Measurements from ENCODE around the gene PLCH2.
A peak's percentile ranks its signal among the peaks of the same experiment; 100 is the strongest.

PLCH2 gene

GRCh38 chr1:2465371-2466269 lies 10.5 kb upstream of the PLCH2 start:
- no peak for ATAC-seq
- no peaks in the 10 kb centered on the region for H3K9me3 Mint-ChIP-seq
- DNase-seq (ENCODE audit: low spot score in 2 of 2) = no peak
- H3K4me1 Mint-ChIP-seq = peaks cover 20% of the 10 kb centered on the region
- H3K27ac Mint-ChIP-seq = no peak overlapping the region
- no peaks in the 10 kb centered on the region for H3K36me3 Mint-ChIP-seq
- H3K4me3 Mint-ChIP-seq = no peak overlapping the region

GRCh38 chr1:2466270-2466665 lies 9.8 kb upstream of the PLCH2 start:
- Mint-ChIP-seq H3K4me3 (no peak overlapping the region), H3K4me1 (peaks cover 20% of the 10 kb centered on the region), H3K27ac (no peak overlapping the region), H3K36me3 (no peaks in the 10 kb centered on the region), H3K9me3 (no peaks in the 10 kb centered on the region)
- no peak for ATAC-seq
- no peak for DNase-seq (ENCODE audit: low spot score in 2 of 2)

GRCh38 chr1:2466958-2467554 lies 9.0 kb upstream of the PLCH2 start:
- H3K4me3 Mint-ChIP-seq = no peak overlapping the region
- no peaks in the 10 kb centered on the region for H3K36me3 Mint-ChIP-seq
- peaks cover 20% of the 10 kb centered on the region for H3K4me1 Mint-ChIP-seq
- DNase-seq (ENCODE audit: low spot score in 2 of 2) (peak; percentile 24 to 59), ATAC-seq (peak; percentile 40)
- H3K27ac Mint-ChIP-seq = no peak overlapping the region
- no peaks in the 10 kb centered on the region for H3K9me3 Mint-ChIP-seq

- Mint-ChIP-seq H3K27ac (no peak overlapping the region), H3K36me3 (no peaks in the 10 kb centered on the region), H3K4me1 (peaks cover 20% of the 10 kb centered on the region), H3K4me3 (no peak overlapping the region), H3K9me3 (no peaks in the 10 kb centered on the region)
- DNase-seq (ENCODE audit: low spot score in 2 of 2) (peak; percentile 18 to 66), ATAC-seq (no peak)
Measured at GRCh38 chr1:2468041-2468472, 8.0 kb upstream of the PLCH2 start.

GRCh38 chr1:2468540-2468939 lies 7.5 kb upstream of the PLCH2 start:
- Mint-ChIP-seq H3K4me1 (peaks cover 20% of the 10 kb centered on the region), H3K4me3 (no peak overlapping the region), H3K36me3 (no peaks in the 10 kb centered on the region), H3K9me3 (no peaks in the 10 kb centered on the region), H3K27ac (no peak overlapping the region)
- ATAC-seq (no peak), DNase-seq (ENCODE audit: low spot score in 2 of 2) (no peak)

- ATAC-seq (no peak), DNase-seq (ENCODE audit: low spot score in 2 of 2) (no peak)
- H3K4me3 Mint-ChIP-seq = no peak overlapping the region
- no peaks in the 10 kb centered on the region for H3K36me3 Mint-ChIP-seq
- peaks cover 17% of the 10 kb centered on the region for H3K4me1 Mint-ChIP-seq
- no peaks in the 10 kb centered on the region for H3K9me3 Mint-ChIP-seq
- H3K27ac Mint-ChIP-seq = no peak overlapping the region
Measured at GRCh38 chr1:2469103-2469940, 6.8 kb upstream of the PLCH2 start.

GRCh38 chr1:2470290-2471158 lies 5.6 kb upstream of the PLCH2 start:
- DNase-seq (ENCODE audit: low spot score in 2 of 2) (no peak), ATAC-seq (no peak)
- Mint-ChIP-seq H3K4me1 (peaks cover 12% of the 10 kb centered on the region), H3K36me3 (no peaks in the 10 kb centered on the region), H3K27ac (no peak overlapping the region), H3K4me3 (no peak overlapping the region), H3K9me3 (no peaks in the 10 kb centered on the region)

- ATAC-seq (no peak), DNase-seq (ENCODE audit: low spot score in 2 of 2) (no peak)
- no peak overlapping the region for H3K27ac Mint-ChIP-seq
- no peaks in the 10 kb centered on the region for H3K36me3 Mint-ChIP-seq
- H3K4me3 Mint-ChIP-seq = no peak overlapping the region
- peaks cover 12% of the 10 kb centered on the region for H3K4me1 Mint-ChIP-seq
- H3K9me3 Mint-ChIP-seq = no peaks in the 10 kb centered on the region
Measured at GRCh38 chr1:2471159-2471471, 5.0 kb upstream of the PLCH2 start.

GRCh38 chr1:2471587-2472001 lies 4.5 kb upstream of the PLCH2 start:
- no peaks in the 10 kb centered on the region for H3K9me3 Mint-ChIP-seq
- H3K4me1 Mint-ChIP-seq = peaks cover 8% of the 10 kb centered on the region
- no peak overlapping the region for H3K27ac Mint-ChIP-seq
- no peak overlapping the region for H3K4me3 Mint-ChIP-seq
- no peak for ATAC-seq
- no peak for DNase-seq (ENCODE audit: low spot score in 2 of 2)
- no peaks in the 10 kb centered on the region for H3K36me3 Mint-ChIP-seq

GRCh38 chr1:2472109-2472508 lies 4.0 kb upstream of the PLCH2 start:
- no peaks in the 10 kb centered on the region for H3K9me3 Mint-ChIP-seq
- H3K4me1 Mint-ChIP-seq = peaks cover 6% of the 10 kb centered on the region
- DNase-seq (ENCODE audit: low spot score in 2 of 2) (no peak), ATAC-seq (no peak)
- H3K4me3 Mint-ChIP-seq = no peak overlapping the region
- H3K36me3 Mint-ChIP-seq = no peaks in the 10 kb centered on the region
- no peak overlapping the region for H3K27ac Mint-ChIP-seq

- no peak overlapping the region for H3K4me3 Mint-ChIP-seq
- DNase-seq (ENCODE audit: low spot score in 2 of 2) = no peak
- H3K4me1 Mint-ChIP-seq = peaks cover 10% of the 10 kb centered on the region
Measured at GRCh38 chr1:2472561-2473177, 3.4 kb upstream of the PLCH2 start.

GRCh38 chr1:2473198-2473597 lies 2.9 kb upstream of the PLCH2 start:
- Mint-ChIP-seq H3K27ac (no peak overlapping the region), H3K9me3 (no peaks in the 10 kb centered on the region), H3K4me1 (peaks cover 10% of the 10 kb centered on the region), H3K4me3 (no peak overlapping the region), H3K36me3 (no peaks in the 10 kb centered on the region)
- DNase-seq (ENCODE audit: low spot score in 2 of 2) (no peak), ATAC-seq (no peak)

More at GRCh38 chr1:2472561-2473177, 3.4 kb upstream of the PLCH2 start:
- no peak overlapping the region for H3K27ac Mint-ChIP-seq
- no peaks in the 10 kb centered on the region for H3K9me3 Mint-ChIP-seq
- no peaks in the 10 kb centered on the region for H3K36me3 Mint-ChIP-seq
- no peak for ATAC-seq

GRCh38 chr1:2474104-2474844 lies 1.8 kb upstream of the PLCH2 start:
- no peaks in the 10 kb centered on the region for H3K9me3 Mint-ChIP-seq
- no peak for ATAC-seq
- no peak overlapping the region for H3K27ac Mint-ChIP-seq
- peaks cover 4% of the 10 kb centered on the region for H3K4me1 Mint-ChIP-seq
- no peak for DNase-seq (ENCODE audit: low spot score in 2 of 2)
- H3K4me3 Mint-ChIP-seq = no peak overlapping the region
- no peaks in the 10 kb centered on the region for H3K36me3 Mint-ChIP-seq

GRCh38 chr1:2474933-2475371 lies 1.1 kb upstream of the PLCH2 start:
- H3K27ac Mint-ChIP-seq = peak overlapping the region; percentile 26
- DNase-seq (ENCODE audit: low spot score in 2 of 2) = no peak
- no peaks in the 10 kb centered on the region for H3K36me3 Mint-ChIP-seq

More at GRCh38 chr1:2474933-2475371, 1.1 kb upstream of the PLCH2 start:
- H3K9me3 Mint-ChIP-seq = no peaks in the 10 kb centered on the region
- H3K4me1 Mint-ChIP-seq = peaks cover 4% of the 10 kb centered on the region
- no peak overlapping the region for H3K4me3 Mint-ChIP-seq
- ATAC-seq = no peak
